Choroid plexus epithelial cell (primary cell): ENCODE data around the gene KMT5C.

Experiments used
- DNase-seq: peaks from one replicate; pipeline ENCODE4 v3.0.0-alpha.2; 2010; ENCODE audit warnings: low read depth
- H3K4me3 ChIP-seq: 2 replicates; pipeline ENCODE4 v1.5.1; 2011; ENCODE audit warnings: low read depth, mild to moderate bottlenecking, control low read depth, low read length, moderate library complexity
- TF ChIP-seq, protein P1 (sequence below): conservative IDR thresholded peaks from 2 replicates; pipeline ENCODE4 v1.5.1; 2011; ENCODE audit warnings: low read depth, mild to moderate bottlenecking, control low read depth, inconsistent platforms, low read length, moderate library complexity

The KMT5C gene

DNA sequence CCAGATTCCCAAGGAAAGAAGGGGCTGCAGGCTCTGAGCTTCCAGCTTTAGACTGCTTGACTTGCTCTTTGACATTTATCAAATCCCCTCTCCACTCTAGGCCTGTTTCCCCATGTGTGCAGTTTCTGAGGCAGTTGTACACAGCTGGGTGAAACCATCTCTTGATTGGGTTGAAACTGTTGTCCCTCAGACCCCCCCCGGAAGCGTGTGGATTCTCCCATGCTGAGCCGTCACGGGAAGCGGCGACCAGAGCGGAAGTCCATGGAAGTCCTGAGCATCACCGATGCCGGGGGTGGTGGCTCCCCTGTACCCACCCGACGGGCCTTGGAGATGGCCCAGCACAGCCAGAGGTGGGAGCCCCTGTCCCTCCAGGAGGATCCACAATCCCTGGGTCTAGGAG, 36.2 kb upstream of the KMT5C start:
- TF ChIP-seq, protein P1, sequence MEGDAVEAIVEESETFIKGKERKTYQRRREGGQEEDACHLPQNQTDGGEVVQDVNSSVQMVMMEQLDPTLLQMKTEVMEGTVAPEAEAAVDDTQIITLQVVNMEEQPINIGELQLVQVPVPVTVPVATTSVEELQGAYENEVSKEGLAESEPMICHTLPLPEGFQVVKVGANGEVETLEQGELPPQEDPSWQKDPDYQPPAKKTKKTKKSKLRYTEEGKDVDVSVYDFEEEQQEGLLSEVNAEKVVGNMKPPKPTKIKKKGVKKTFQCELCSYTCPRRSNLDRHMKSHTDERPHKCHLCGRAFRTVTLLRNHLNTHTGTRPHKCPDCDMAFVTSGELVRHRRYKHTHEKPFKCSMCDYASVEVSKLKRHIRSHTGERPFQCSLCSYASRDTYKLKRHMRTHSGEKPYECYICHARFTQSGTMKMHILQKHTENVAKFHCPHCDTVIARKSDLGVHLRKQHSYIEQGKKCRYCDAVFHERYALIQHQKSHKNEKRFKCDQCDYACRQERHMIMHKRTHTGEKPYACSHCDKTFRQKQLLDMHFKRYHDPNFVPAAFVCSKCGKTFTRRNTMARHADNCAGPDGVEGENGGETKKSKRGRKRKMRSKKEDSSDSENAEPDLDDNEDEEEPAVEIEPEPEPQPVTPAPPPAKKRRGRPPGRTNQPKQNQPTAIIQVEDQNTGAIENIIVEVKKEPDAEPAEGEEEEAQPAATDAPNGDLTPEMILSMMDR = no peak
- DNase-seq = no peak
- no peak overlapping the region for H3K4me3 ChIP-seq

- H3K4me3 ChIP-seq = no peak overlapping the region
- peak; percentile 46 for DNase-seq
- TF ChIP-seq, protein P1 = no peak
Observed at GRCh38 chr19:55304279-55304978, 35.2 kb upstream of the KMT5C start.

DNA sequence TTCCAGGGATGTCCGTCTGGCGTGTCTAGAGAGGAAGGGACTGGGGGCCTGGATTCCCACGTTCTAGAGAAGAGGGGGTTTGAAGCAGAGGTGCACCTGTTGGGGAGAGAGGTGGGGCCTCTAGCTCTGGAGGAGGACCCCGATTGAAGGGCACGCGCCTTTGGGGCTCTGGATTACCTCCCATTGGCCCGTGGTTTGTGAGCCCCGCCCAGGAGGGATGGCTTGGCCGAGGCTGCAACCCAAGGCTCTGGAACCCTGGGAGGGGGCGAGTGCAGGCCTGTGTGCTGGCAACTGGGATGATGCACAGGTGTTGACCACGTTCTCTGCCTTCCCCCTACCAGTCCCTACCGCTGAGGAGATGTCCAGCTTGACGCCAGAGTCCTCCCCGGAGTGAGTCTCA, 34.7 kb upstream of the KMT5C start:
- DNase-seq = no peak
- no peak overlapping the region for H3K4me3 ChIP-seq
- TF ChIP-seq, protein P1 = no peak

DNA sequence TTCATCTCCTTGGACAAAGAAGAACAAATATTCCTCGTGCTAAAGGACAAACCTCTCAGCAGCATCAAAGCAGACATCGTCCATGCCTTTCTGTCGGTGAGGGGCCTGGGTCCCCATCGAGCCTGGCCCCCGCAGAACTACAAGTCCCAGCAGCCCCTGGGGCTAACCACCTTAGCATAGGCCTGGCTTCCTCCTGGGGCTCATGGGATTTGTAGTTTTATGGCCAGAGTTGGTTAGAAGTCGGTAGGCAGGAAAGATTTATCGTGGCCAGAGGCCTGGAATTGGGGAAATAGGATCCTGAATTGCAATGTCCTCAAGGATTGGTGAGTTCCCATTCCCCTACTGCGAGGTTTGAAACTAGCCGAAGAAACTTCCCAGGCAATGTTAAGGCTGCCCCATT, 34.2 kb upstream of the KMT5C start:
- TF ChIP-seq, protein P1 = no peak
- no peak overlapping the region for H3K4me3 ChIP-seq
- peak; percentile 45 for DNase-seq

DNA sequence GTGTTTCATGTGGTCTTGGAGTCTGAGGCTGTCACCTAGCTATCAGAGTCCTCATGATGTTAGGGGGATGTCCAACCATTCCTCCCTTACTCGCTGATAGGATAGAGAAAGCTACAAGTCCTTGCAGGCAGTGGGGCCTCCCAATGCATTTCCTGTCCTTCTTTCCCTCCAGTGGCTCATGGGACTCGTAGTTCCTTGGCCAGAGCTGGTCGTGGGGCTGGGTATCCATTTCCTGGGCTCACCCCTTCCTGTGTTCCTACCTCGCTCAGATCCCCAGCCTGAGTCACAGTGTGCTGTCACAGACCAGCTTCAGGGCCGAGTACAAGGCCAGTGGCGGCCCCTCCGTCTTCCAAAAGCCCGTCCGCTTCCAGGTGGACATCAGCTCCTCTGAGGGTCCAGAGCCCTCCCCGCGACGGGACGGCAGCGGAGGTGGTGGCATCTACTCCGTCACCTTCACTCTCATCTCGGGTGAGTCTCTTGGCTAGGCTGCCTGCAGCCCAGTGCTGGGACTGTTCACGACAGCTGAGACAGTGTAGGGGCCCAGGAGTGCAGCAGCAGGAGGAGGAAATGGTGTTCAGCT, 33.6 kb upstream of the KMT5C start:
- DNase-seq = no peak
- H3K4me3 ChIP-seq = no peak overlapping the region
- TF ChIP-seq, protein P1 = no peak

DNA sequence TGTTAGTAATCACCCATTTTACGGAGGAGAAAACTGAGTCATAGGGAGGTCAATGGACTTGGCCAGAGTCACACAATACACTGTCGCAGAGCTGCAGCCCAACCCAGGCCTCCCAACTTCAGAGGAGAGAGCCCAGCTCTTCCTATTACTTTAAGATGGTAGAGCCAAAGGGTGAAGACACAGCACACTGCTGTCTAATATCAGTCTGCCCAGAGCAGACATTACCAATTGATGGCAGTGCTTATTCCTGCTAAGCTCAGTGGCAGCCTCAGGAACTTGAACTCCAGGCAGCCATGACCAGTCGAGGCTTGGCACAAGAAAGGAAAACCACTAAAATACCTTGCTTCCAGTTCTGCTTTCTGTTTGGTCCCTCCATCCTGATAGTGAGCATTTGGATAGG, 33.0 kb upstream of the KMT5C start:
- DNase-seq = no peak
- no peak overlapping the region for H3K4me3 ChIP-seq
- TF ChIP-seq, protein P1 = no peak

DNA sequence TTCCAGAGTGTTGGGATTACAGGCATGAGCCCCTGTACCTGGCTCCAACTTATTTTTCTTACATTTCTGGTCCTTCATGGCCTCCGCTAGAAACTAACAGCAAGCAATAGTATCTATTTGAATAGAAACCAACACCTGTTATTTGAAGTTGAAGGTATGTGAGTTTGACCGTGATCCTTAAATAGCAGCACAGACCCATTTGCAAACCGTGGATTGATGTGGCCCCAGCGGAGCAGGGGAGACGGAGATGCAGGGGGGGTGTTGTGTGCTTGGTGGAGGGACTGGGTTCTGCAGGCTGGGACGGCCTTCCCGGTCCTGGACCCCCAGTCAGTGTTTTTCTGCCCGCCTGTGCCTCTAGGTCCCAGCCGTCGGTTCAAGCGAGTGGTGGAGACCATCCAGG, 31.4 kb upstream of the KMT5C start:
- no peak for DNase-seq
- H3K4me3 ChIP-seq = no peak overlapping the region
- TF ChIP-seq, protein P1 = no peak
